Retinal pigment epithelial cell (primary cell): ENCODE results near the gene RNF207.

ENCODE experiments used
- DNase-seq: peaks from one replicate; pipeline ENCODE4 v3.0.0-alpha.2; 2010; ENCODE audit warnings: low read depth
- H3K4me3 ChIP-seq: 2 replicates; pipeline ENCODE4 v1.5.1; 2011; ENCODE audit warnings: mild to moderate bottlenecking, low read length, control low read depth, moderate library complexity
- TF ChIP-seq, protein P1 (sequence below): conservative IDR thresholded peaks from 2 replicates; pipeline ENCODE4 v1.5.1; 2011; ENCODE audit warnings: low read depth, low read length, control low read depth, inconsistent platforms

RNF207 gene

GRCh38 chr1:6249739-6250689 lies 44.1 kb downstream of the RNF207 start:
- TF ChIP-seq, protein P1, sequence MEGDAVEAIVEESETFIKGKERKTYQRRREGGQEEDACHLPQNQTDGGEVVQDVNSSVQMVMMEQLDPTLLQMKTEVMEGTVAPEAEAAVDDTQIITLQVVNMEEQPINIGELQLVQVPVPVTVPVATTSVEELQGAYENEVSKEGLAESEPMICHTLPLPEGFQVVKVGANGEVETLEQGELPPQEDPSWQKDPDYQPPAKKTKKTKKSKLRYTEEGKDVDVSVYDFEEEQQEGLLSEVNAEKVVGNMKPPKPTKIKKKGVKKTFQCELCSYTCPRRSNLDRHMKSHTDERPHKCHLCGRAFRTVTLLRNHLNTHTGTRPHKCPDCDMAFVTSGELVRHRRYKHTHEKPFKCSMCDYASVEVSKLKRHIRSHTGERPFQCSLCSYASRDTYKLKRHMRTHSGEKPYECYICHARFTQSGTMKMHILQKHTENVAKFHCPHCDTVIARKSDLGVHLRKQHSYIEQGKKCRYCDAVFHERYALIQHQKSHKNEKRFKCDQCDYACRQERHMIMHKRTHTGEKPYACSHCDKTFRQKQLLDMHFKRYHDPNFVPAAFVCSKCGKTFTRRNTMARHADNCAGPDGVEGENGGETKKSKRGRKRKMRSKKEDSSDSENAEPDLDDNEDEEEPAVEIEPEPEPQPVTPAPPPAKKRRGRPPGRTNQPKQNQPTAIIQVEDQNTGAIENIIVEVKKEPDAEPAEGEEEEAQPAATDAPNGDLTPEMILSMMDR = no peak
- DNase-seq = no peak
- no peak overlapping the region for H3K4me3 ChIP-seq

DNA sequence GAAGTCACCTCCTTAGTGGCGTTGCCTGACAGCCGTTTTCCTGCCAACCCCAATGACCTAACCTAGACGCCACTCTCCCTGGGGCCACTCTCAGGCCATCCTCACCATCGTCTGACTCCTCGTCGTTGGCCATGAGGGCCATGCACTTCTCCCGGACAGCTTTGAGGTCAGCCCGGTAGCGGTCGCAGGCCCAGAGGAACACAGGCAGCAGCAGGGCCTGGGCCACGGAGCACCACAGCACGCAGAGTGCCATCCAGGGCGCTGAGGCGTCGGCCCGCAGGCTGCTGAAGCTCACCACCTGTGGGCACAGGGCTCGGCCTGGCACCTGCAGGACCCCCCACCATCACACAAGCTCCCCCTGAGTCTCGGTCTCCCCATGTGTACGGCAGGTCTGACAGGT lies 45.3 kb downstream of the RNF207 start:
- TF ChIP-seq, protein P1 = no peak
- H3K4me3 ChIP-seq = no peak overlapping the region

GRCh38 chr1:6251681-6252373 lies 45.9 kb downstream of the RNF207 start:
- TF ChIP-seq, protein P1 = no peak
- DNase-seq = no peak
- no peak overlapping the region for H3K4me3 ChIP-seq

More for the DNA sequence above, 45.3 kb downstream of the RNF207 start:
- DNase-seq = no peak

DNA sequence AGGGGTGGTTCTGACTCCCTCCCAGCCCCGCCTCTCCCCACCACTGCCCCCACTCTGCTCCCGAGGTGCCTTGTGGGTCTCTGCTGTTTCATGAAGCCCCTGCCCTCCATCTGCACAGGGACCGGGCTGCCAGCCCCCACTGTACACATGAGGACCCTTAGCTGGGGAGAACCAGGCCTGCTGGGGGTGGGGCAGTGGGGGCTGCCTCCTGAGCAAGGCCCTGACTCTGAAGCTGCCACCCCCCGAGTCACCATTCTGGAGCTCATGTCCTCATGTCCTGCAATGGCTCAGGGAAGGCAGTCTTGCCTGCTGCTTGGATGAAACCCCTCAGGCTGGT lies 46.4 kb downstream of the RNF207 start:
- no peak for DNase-seq
- H3K4me3 ChIP-seq = no peak overlapping the region
- TF ChIP-seq, protein P1 = no peak

DNA sequence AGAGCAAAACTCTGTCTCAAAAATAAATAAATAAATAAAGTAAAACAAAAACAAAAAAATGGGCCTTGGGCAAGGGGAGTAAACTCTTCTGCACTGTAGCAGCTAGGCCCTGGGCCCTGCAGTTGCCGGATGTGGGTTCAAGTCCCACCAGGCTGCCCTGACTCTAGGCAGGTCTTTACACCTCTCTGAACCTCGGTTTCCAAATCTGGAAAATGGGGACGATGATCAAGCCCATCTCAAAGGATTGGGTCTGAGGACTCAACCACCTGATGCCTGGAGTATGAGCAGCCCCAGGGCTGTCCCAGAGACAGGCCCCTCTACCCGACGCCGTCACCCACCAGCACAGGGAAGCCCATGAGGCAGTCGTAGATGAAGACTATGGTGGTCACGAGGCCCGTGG lies 47.5 kb downstream of the RNF207 start:
- TF ChIP-seq, protein P1 = no peak
- no peak overlapping the region for H3K4me3 ChIP-seq
- DNase-seq = no peak

DNA sequence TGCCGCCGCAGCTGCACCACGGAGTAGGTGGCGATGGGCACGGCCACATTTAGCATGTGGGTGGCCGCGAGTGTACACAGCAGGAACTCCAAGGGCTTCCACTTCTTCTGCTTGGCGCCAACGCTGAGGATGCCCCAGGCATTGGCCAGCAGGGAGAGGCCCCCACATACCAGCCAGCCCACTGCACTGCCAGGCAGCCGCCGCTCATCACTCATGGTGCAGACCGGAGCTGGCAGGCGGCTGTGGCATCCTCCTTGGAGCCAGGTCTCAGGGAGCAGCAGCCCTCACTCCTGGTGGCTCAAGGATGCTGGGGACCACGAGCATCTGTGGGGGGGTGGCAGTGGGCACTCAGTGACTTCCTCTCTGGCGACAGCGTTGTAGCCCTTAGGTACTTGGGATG lies 48.8 kb downstream of the RNF207 start:
- DNase-seq = no peak
- TF ChIP-seq, protein P1 = no peak
- no peak overlapping the region for H3K4me3 ChIP-seq
